Tibial nerve (tissue), 4 donors: Measurements from ENCODE around the gene LSP1. TPM values are rescaled to one million over a fixed set of nuclear protein-coding genes. Genes with fewer than 3 reads are reported as not detected.
A peak's percentile ranks its signal among the peaks of the same experiment; 100 is the strongest.
"Not testable (repeated sequence)": the region's sequence is repeated elsewhere in the genome, so short reads cannot be mapped to it uniquely, and the experiment has no call there.

Experiments
- DNase-seq, 2 donors: peaks; one replicate each; pipeline ENCODE4 v3.0.0-alpha.2; 2019; ENCODE audit warnings: low spot score in 2 of 2
- H3K27ac ChIP-seq, 4 donors: fragments of 200-600 bp; sonication (generic) in 3 of 4; one replicate each; pipeline ENCODE4 v1.5.1; 2017 to 2019; ENCODE audit warnings: mild to moderate bottlenecking in 1 of 4
- H3K27me3 ChIP-seq, 2 donors: fragments of 200-600 bp; sonication (generic) in 1 of 2; one replicate each; pipeline versions ENCODE4 v1.5.1 to v1.6.0; 2017 to 2019
- H3K36me3 ChIP-seq, 3 donors: fragments of 200-600 bp; sonication (generic); one replicate each; pipeline ENCODE4 v1.5.1; 2018 to 2019
- H3K4me1 ChIP-seq, 4 donors: fragments of 200-600 bp; sonication (generic) in 3 of 4; one replicate each; pipeline ENCODE4 v1.5.1; 2017 to 2019
- H3K4me3 ChIP-seq, 4 donors: fragments of 200-600 bp; sonication (generic) in 3 of 4; one replicate each; pipeline ENCODE4 v1.5.1; 2017 to 2019; ENCODE audit warnings: mild to moderate bottlenecking in 1 of 4, moderate library complexity in 1 of 4
- H3K9me3 ChIP-seq, 4 donors: fragments of 200-600 bp; sonication (generic) in 3 of 4; one replicate each; pipeline ENCODE4 v1.5.1; 2017 to 2019
- CTCF ChIP-seq, 5 experiments: fragments of 200-600 bp in 3 of 5; fragments of 450-650 bp in 2 of 5; sonication (generic) in 3 of 5; IDR thresholded peaks; one replicate each; pipeline ENCODE4 v1.5.1; 2016 to 2019; ENCODE audit warnings: antibody characterized with exemption in 5 of 5, mild to moderate bottlenecking in 3 of 5, moderate library complexity in 2 of 5
- EP300 ChIP-seq, 2 donors: sonication (generic); formaldehyde crosslinking; IDR thresholded peaks; one replicate each; pipeline ENCODE4 v1.6.1; 2017; ENCODE audit warnings: antibody characterized with exemption in 2 of 2, mild to moderate bottlenecking in 1 of 2
- POLR2A ChIP-seq, 2 donors: fragments of 450-650 bp; IDR thresholded peaks; one replicate each; pipeline ENCODE4 v1.6.1; 2017; ENCODE audit warnings: antibody characterized with exemption in 2 of 2, mild to moderate bottlenecking in 2 of 2, moderate library complexity in 2 of 2
- WGBS, 2 donors: methylation state at CpG; one replicate each; pipeline ENCODE4 v1.1.5; 2018; 5-methylcytosine and 5-hydroxymethylcytosine counted together
- total RNA-seq, 4 donors: library from RNA; depleted of rRNA; stranded (reverse); fragments of >200 nt; gene quantifications; one replicate each; pipeline ENCODE4 v1.1.0, GENCODE V29; 2016

Gene LSP1
- total RNA-seq, 4 donors from 2014 or later: 36.9 to 69.0 (median 50.2) TPM

DNA sequence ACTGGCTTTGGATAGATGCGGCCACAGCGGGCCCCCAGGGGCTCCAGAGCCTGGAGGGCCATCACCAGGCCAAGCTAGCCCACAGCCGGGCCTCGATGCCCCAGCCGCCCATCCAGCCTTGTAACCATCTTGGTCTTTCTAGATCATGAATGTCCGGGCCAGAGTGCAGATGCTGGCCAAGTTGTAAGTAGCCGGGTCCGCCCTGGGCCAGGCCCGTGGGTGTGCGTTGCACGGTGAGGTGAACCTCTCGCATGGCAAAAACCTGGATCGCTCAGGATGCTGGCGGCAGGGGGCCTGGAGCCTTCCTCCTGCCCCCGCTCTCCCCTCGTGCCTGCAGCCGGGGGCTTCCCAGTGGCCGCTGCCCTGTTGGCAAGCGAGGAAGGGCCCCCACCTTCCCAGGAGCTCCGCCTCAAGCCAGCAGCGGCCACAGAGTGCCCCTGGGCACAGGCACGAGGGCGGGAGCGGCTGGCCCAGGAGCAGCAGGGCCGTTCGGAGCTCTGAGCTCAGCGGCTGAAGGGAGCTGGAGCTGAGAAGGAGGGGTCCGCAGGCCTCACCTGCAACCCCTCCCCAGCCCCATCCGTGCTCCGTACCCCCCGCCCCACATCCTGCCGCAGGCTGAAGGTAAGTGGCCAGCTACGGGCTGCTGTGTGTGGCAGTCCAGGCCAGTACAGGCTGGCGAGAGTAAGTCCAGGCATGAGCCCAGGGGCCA lies 83.3 kb downstream of the LSP1 start:
- no peak for TF ChIP-seq POLR2A (IDR thresholded peaks at IDR 0.05)
- TF ChIP-seq CTCF (IDR thresholded peaks at IDR 0.05): no peak
- no peak for TF ChIP-seq EP300 (IDR thresholded peaks at IDR 0.05)
- Histone ChIP-seq H3K27me3 (no peaks in the 10 kb centered on the region), H3K36me3 (no peaks in the 10 kb centered on the region), H3K9me3 (no peaks in the 10 kb centered on the region), H3K4me1 (peaks cover 0 to 24% (median 0%) of the 10 kb centered on the region in 4 donors), H3K27ac (no peak overlapping the region), H3K4me3 (no peak overlapping the region)
- 84 to 87% methylated on average over 13 to 17 of the region's 34 CpGs for WGBS, 2 donors
- DNase-seq: no peak

DNA sequence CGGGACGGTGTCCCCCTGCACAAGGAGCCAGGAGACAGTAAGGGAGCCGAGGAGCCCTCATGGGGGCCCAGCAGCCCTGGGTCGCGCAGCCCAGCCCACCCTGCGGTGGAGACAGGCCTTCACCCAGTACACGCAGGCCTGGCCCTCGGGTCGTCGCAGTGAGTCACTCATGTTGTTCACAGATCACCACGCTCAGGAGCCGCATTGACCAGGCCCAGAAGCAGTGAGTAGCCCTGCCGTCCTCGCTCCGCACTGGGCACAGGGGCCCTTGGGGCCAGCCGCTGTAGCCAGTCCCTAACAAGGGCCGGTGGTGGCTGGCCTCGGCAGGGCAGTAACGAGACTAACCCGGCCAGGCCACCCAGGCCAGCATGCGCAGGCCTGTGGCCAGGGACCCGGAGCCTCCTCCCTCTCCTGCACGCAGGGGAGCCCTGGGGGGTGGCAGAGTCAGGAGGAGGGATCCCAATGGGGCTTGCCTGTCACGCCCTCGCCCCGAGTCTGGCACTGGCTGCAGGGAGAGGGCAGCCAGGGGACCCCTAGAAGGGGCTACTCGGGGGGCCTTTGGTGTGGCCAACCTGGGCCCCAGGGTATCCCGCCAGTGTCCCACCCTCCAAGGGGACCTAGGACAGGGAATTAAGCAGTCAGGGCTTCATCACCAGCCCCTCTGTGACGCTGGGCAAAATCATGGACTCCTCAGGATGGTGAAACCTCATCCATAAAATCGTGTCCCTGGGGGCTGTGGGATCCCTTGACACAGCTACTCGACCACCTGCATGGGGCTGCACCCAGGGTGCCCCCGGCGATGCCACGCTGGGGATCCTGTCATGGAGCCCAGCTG lies 84.1 kb downstream of the LSP1 start:
- no peak for TF ChIP-seq CTCF (IDR thresholded peaks at IDR 0.05)
- no peak for TF ChIP-seq POLR2A (IDR thresholded peaks at IDR 0.05)
- no peak for TF ChIP-seq EP300 (IDR thresholded peaks at IDR 0.05)
- H3K4me1 ChIP-seq: peaks cover 0 to 17% (median 0%) of the 10 kb centered on the region in 4 donors
- H3K4me3 ChIP-seq: no peak overlapping the region
- H3K27me3 ChIP-seq: no peaks in the 10 kb centered on the region
- no peak overlapping the region for H3K27ac ChIP-seq
- no peak for DNase-seq
- WGBS, 2 donors: 88 to 89% methylated on average over 7 to 22 of the region's 34 CpGs
- no peaks in the 10 kb centered on the region for H3K9me3 ChIP-seq
- no peaks in the 10 kb centered on the region for H3K36me3 ChIP-seq

DNA sequence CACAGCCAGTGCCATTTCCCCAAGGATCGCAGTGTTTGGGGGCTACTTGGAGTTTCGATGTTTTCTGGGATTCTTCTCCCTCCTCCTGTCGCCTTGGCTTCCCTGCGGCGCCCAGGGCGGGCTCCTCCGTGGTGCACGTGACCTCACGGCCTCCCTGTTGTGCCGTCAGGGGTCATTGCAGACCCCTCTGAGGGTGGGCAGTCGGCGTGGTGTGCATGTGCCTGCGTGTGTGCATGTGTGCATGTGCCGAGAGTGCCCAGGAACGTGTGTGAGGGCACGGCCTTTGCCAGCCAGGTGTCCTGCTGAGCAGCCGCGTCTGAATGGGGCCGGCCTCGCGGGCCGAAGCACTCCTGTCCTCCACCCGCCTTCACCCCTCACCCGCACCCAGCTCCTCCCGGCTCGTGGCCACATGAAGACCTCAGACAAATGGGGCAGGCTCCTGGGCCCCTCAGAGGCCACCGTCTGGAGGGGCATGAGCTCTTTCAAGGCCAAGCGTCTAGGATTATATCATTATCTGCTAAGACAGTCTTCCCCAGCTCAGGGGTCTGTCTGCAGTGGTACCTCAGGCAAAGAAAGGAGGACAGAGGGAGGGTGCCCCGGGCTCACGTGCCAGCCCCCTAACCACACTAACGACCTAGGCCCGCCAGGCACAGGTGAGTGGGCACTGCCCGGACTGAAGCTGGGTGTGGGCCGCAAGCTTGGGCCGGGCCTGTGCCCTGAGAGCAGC lies 84.9 kb downstream of the LSP1 start:
- peaks cover 0 to 22% (median 0%) of the 10 kb centered on the region in 4 donors for H3K4me1 ChIP-seq
- no peak for TF ChIP-seq POLR2A (IDR thresholded peaks at IDR 0.05)
- TF ChIP-seq EP300 (IDR thresholded peaks at IDR 0.05): no peak
- TF ChIP-seq CTCF (IDR thresholded peaks at IDR 0.05): no peak
- H3K27ac ChIP-seq: no peak overlapping the region
- H3K9me3 ChIP-seq: no peaks in the 10 kb centered on the region
- 89 to 90% methylated on average over 14 to 35 of the region's 35 CpGs for whole genome bisulfite sequencing, 2 donors
- H3K36me3 ChIP-seq: no peaks in the 10 kb centered on the region
- no peak for DNase-seq
- H3K4me3 ChIP-seq: no peak overlapping the region
- no peaks in the 10 kb centered on the region for H3K27me3 ChIP-seq

GRCh38 chr11:1938343-1939005 lies 85.6 kb downstream of the LSP1 start:
- Histone ChIP-seq H3K4me1 (peaks cover 0 to 24% (median under 1%) of the 10 kb centered on the region in 4 donors), H3K4me3 (no peak overlapping the region), H3K27me3 (no peaks in the 10 kb centered on the region), H3K27ac (peak overlapping the region in 1 of 4 donors; percentile 47), H3K36me3 (no peaks in the 10 kb centered on the region), H3K9me3 (no peaks in the 10 kb centered on the region)
- no peak for DNase-seq
- no peak for TF ChIP-seq EP300 (IDR thresholded peaks at IDR 0.05)
- no peak for TF ChIP-seq POLR2A (IDR thresholded peaks at IDR 0.05)
- WGBS, 2 donors: 63 to 80% methylated on average over 12 to 21 of the region's 27 CpGs

GRCh38 chr11:1939006-1939625 lies 86.2 kb downstream of the LSP1 start:
- TF ChIP-seq EP300 (IDR thresholded peaks at IDR 0.05) (no peak), CTCF (IDR thresholded peaks at IDR 0.05) (no peak), POLR2A (IDR thresholded peaks at IDR 0.05) (no peak)
- Histone ChIP-seq H3K9me3 (no peaks in the 10 kb centered on the region), H3K36me3 (no peaks in the 10 kb centered on the region), H3K27ac (peak overlapping the region in 1 of 4 donors; percentile 47), H3K4me3 (no peak overlapping the region), H3K4me1 (peaks cover 0 to 31% (median 1%) of the 10 kb centered on the region in 4 donors), H3K27me3 (no peaks in the 10 kb centered on the region)
- DNase-seq: no peak
- WGBS, 2 donors: 12 to 20% methylated on average over 23 of the region's 23 CpGs

DNA sequence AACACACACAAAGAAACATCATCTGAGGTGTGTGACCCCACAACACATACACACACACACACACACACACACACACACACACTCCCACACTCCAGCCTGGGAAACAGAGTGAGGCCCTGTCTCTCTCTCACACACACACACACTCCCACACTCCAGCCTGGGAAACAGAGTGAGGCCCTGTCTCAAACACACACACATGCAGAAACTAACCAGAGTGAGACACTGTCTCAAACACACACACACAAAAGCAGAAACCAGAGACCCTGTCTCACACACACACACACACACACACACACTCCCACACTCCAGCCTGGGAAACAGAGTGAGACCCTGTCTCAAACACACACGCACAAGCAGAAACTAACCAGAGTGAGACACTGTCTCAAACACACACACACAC lies 86.9 kb downstream of the LSP1 start:
- not testable (repeated sequence) for H3K36me3 ChIP-seq, H3K9me3 ChIP-seq, DNase-seq, H3K4me3 ChIP-seq, H3K27ac ChIP-seq, H3K27me3 ChIP-seq
- H3K4me1 ChIP-seq: peaks cover 0 to 34% (median 1%) of the 10 kb centered on the region in 4 donors
- WGBS, 2 donors: 63 to 100% methylated on average over 1 of the region's 1 CpG
